K562 (cell line): Measurements from ENCODE around the gene EIF3I. TPM values are rescaled to one million over a fixed set of nuclear protein-coding genes. Genes with fewer than 3 reads are reported as not detected.

Source experiments
- BHLHE40 ChIP-seq: IDR thresholded peaks from 2 replicates; pipeline ENCODE4 v1.6.1; 2011; ENCODE audit warnings: low read length, improper control_type of control experiment
- BRF2 ChIP-seq: IDR thresholded peaks from 3 replicates; pipeline ENCODE4 v1.6.1; 2011; ENCODE audit warnings: borderline replicate concordance, mild to moderate bottlenecking; ENCODE audit not compliant: insufficient read length, insufficient read depth
- CCNT2 ChIP-seq: IDR thresholded peaks from 2 replicates; pipeline ENCODE4 v1.6.1; 2011; ENCODE audit warnings: borderline replicate concordance, low read depth, mild to moderate bottlenecking, moderate library complexity, mixed read lengths, low read length; ENCODE audit not compliant: insufficient read length; ENCODE audit errors: extremely low read depth
- E2F4 ChIP-seq: sonication (generic); formaldehyde crosslinking; IDR thresholded peaks from 2 replicates; pipeline ENCODE4 v1.8.0; 2022; ENCODE audit warnings: mild to moderate bottlenecking, low read depth, missing genetic modification reagents
- EHMT2 ChIP-seq: fragments of 450-650 bp; IDR thresholded peaks from 2 replicates; pipeline ENCODE4 v1.6.1; 2018; ENCODE audit warnings: antibody characterized with exemption
- ETV6 ChIP-seq, 3 experiments: fragments of 150-350 bp in 1 of 3; sonication (generic) in 1 of 3; formaldehyde crosslinking in 1 of 3; IDR thresholded peaks; 2 replicates each; pipeline versions ENCODE4 v1.6.1 to v1.8.0; 2014 to 2022; ENCODE audit warnings: borderline replicate concordance in 2 of 3, low read depth in 2 of 3, antibody characterized with exemption in 1 of 3, low read length in 1 of 3, mild to moderate bottlenecking in 1 of 3, missing genetic modification reagents in 1 of 3
- KDM1A ChIP-seq, 2 experiments: fragments of 450-650 bp; IDR thresholded peaks; 2 replicates each; pipeline ENCODE4 v1.6.1; 2016; ENCODE audit warnings: mild to moderate bottlenecking in 2 of 2
- MAX ChIP-seq: sonication (generic); formaldehyde crosslinking; IDR thresholded peaks from 2 replicates; pipeline ENCODE4 v1.9.0; 2022; ENCODE audit warnings: mild to moderate bottlenecking, missing genetic modification reagents
- MTA2 ChIP-seq: fragments of 450-650 bp; IDR thresholded peaks from 2 replicates; pipeline ENCODE4 v1.6.1; 2016; ENCODE audit warnings: low read depth
- MYNN ChIP-seq, 2 experiments: sonication (generic); formaldehyde crosslinking in 1 of 2; IDR thresholded peaks; 2 replicates each; pipeline versions ENCODE4 v1.5.0 to v1.6.1; 2016 to 2020; ENCODE audit warnings: antibody characterized with exemption in 1 of 2, missing genetic modification reagents in 1 of 2
- PKNOX1 ChIP-seq: fragments of 450-650 bp; IDR thresholded peaks from 2 replicates; pipeline ENCODE4 v1.6.1; 2016
- POLR2A ChIP-seq: fragments of 450-650 bp; conservative IDR thresholded peaks from 2 replicates; pipeline ENCODE4 v1.6.1; 2016
- POLR2AphosphoS2 ChIP-seq: IDR thresholded peaks from 2 replicates; pipeline ENCODE4 v1.6.1; 2012; ENCODE audit warnings: low read length, improper control_type of control experiment
- TAF1 ChIP-seq: IDR thresholded peaks from 2 replicates; pipeline ENCODE4 v1.6.1; 2011; ENCODE audit warnings: mild to moderate bottlenecking, low read length, moderate library complexity; ENCODE audit not compliant: insufficient read depth, control insufficient read depth, severe bottlenecking; ENCODE audit errors: extremely low read depth
- TSC22D4 ChIP-seq: fragments of 450-650 bp; IDR thresholded peaks from 2 replicates; pipeline ENCODE4 v1.6.1; 2016; ENCODE audit warnings: missing genetic modification characterization, missing biosample characterization, control low read depth
- ZBTB1 ChIP-seq: sonication (generic); formaldehyde crosslinking; IDR thresholded peaks from 2 replicates; pipeline ENCODE4 v1.8.1; 2023; ENCODE audit warnings: missing genetic modification reagents, low read depth, mild to moderate bottlenecking, borderline replicate concordance
- ZBTB34 ChIP-seq: fragments of 250-450 bp; sonication (Bioruptor Pico); IDR thresholded peaks from 2 replicates; pipeline ENCODE4 v1.8.0; 2021; ENCODE audit warnings: mild to moderate bottlenecking, moderate library complexity
- ZBTB43 ChIP-seq: sonication (generic); formaldehyde crosslinking; IDR thresholded peaks from 2 replicates; pipeline ENCODE4 v1.8.0; 2023; ENCODE audit warnings: mild to moderate bottlenecking, missing genetic modification reagents
- ZNF12 ChIP-seq: sonication (generic); formaldehyde crosslinking; IDR thresholded peaks from 2 replicates; pipeline ENCODE4 v1.4.0; 2020; ENCODE audit warnings: mild to moderate bottlenecking, missing genetic modification reagents
- ZNF143 ChIP-seq: sonication (generic); formaldehyde crosslinking; IDR thresholded peaks from 2 replicates; pipeline ENCODE4 v1.9.0; 2022; ENCODE audit warnings: mild to moderate bottlenecking, missing genetic modification reagents
- ZNF384 ChIP-seq: IDR thresholded peaks from 2 replicates; pipeline ENCODE4 v1.6.1; 2012; ENCODE audit warnings: low read depth, low read length, improper control_type of control experiment
- ZNF589 ChIP-seq: fragments of 200-800 bp; sonication (Bioruptor generic); IDR thresholded peaks from 2 replicates; pipeline ENCODE4 v1.6.1; 2016; ENCODE audit warnings: low read depth, missing genetic modification characterization, missing compliant biosample characterization
- ZNF77 ChIP-seq: fragments of 250-450 bp; sonication (Bioruptor Pico); IDR thresholded peaks from 2 replicates; pipeline ENCODE4 v1.5.0; 2020
- polyA plus RNA-seq, 8 experiments: library from polyadenylated mRNA; depleted of rRNA in 4 of 8; stranded (reverse) in 5 of 8; unstranded in 3 of 8; fragments of >200 nt; fragmentation: Nextera tagmentation in 2 of 8; fragmentation: Illumina TruSeq in 1 of 8; extraction: Ambion mirVana in 2 of 8; extraction: Trizol in 1 of 8; gene quantifications; 2 replicates each; pipeline versions ENCODE4 v1.2.1 to v1.2.3, GENCODE V29; 2011 to 2014; ENCODE audit warnings: inconsistent platforms in 1 of 8, missing spikeins in 1 of 8
- total RNA-seq, 7 experiments: library from RNA; depleted of rRNA in 6 of 7; stranded (reverse); fragments of >200 nt in 6 of 7; fragmentation: Illumina TruSeq in 2 of 7; extraction: Trizol in 2 of 7; gene quantifications; 2 replicates each; pipeline versions ENCODE4 v1.2.1 to v1.2.3, GENCODE V29; 2011 to 2021; ENCODE audit warnings: low replicate concordance in 1 of 7

Gene EIF3I
- total and polyA plus RNA-seq, 9 of the 15 experiments (the other 6 are each of a cell fraction or from before 2014, with no cell fraction given): 414 to 1,526 (median 635) TPM

GRCh38 chr1:32208891-32209328, 13.3 kb upstream of the EIF3I start, which contains the start of gene DCDC2B (continued):
- TF ChIP-seq MTA2: no peak
- no peak for TF ChIP-seq PKNOX1
- TF ChIP-seq ETV6 (IDR thresholded peaks at IDR 0.05; ENCODE audit: borderline replicate concordance in 1 of 2, low read depth in 2 of 2, low read length in 1 of 2): no peak
- no peak for TF ChIP-seq ETV6 (CRISPR knock-in tag; IDR thresholded peaks at IDR 0.05; ENCODE audit: borderline replicate concordance)
- no peak for TF ChIP-seq BHLHE40
- no peak for TF ChIP-seq ZNF589 (CRISPR knock-in tag)
- no peak for TF ChIP-seq CCNT2
- TF ChIP-seq EHMT2: no peak
- no peak; the same call in 1 of the 2 replicates for TF ChIP-seq POLR2A
- no peak for TF ChIP-seq ZBTB1 (CRISPR knock-in tag)
- 0 out of 2 replicates have a peak, but pooled peaks have one; percentile 31 for TF ChIP-seq POLR2AphosphoS2
- no peak for TF ChIP-seq MYNN (IDR thresholded peaks at IDR 0.05)
- no peak for TF ChIP-seq MYNN (CRISPR knock-in tag; IDR thresholded peaks at IDR 0.05)
- TF ChIP-seq TAF1: no peak
- 0 out of 2 replicates have a peak, but pooled peaks have one; percentile 26 for TF ChIP-seq MAX (CRISPR knock-in tag)
- TF ChIP-seq ZBTB34: no peak
- no peak for TF ChIP-seq ZNF384
- TF ChIP-seq TSC22D4 (tag): no peak
- TF ChIP-seq ZNF77 (CRISPR knock-in tag): no peak
- no peak for TF ChIP-seq E2F4 (CRISPR knock-in tag)
- TF ChIP-seq KDM1A (IDR thresholded peaks at IDR 0.05): no peak
- TF ChIP-seq BRF2: no peak
- no peak for TF ChIP-seq ZNF12
- TF ChIP-seq ZNF143 (CRISPR knock-in tag): 0 out of 2 replicates have a peak, but pooled peaks have one; percentile 11
- TF ChIP-seq ZBTB43 (CRISPR knock-in tag): no peak
